ENCODE results near the gene NPW. TPM values are rescaled to one million over a fixed set of nuclear protein-coding genes. Genes with fewer than 3 reads are reported as not detected.

NPW gene
- total and polyA plus RNA-seq, 9 of the 15 experiments (the other 6 are each of a cell fraction or from before 2014, with no cell fraction given): 0.14 to 4.0 (median 2.6) TPM; not detected in 4

- no peak for TF ChIP-seq ZBTB2 (IDR thresholded peaks at IDR 0.05)
- no peak for TF ChIP-seq TCF15 (CRISPR knock-in tag; IDR thresholded peaks at IDR 0.05)
- 0 out of 4 replicates have a peak, but pooled peaks of 1 of the 2 experiments have one; percentile 68 for TF ChIP-seq SIN3A (IDR thresholded peaks at IDR 0.05; ENCODE audit: borderline replicate concordance in 2 of 2, control insufficient read depth in 1 of 2, low read depth in 2 of 2, low read length in 2 of 2)
- TF ChIP-seq MTA1 (IDR thresholded peaks at IDR 0.05; ENCODE audit: borderline replicate concordance): no peak
- TF ChIP-seq KDM4B (IDR thresholded peaks at IDR 0.05; ENCODE audit: borderline replicate concordance in 2 of 2, low read depth in 1 of 2): no peak
- TF ChIP-seq ARHGAP35 (IDR thresholded peaks at IDR 0.05; ENCODE audit: partially characterized antibody): no peak
- TF ChIP-seq YBX1 (IDR thresholded peaks at IDR 0.05): no peak
- TF ChIP-seq ZNF280A (IDR thresholded peaks at IDR 0.05; ENCODE audit: low read depth, partially characterized antibody): no peak
- TF ChIP-seq PTRF (tag; IDR thresholded peaks at IDR 0.05): no peak
- no peak for TF ChIP-seq NCOA6 (IDR thresholded peaks at IDR 0.05)
- peak; percentile 9 to 26; a peak in 2 of 4 replicates for TF ChIP-seq MAZ (CRISPR knock-in tag; conservative IDR thresholded peaks at IDR 0.05 in 1 of 2, IDR thresholded peaks at IDR 0.05 in 1 of 2)
- no peak for TF ChIP-seq MNT (conservative IDR thresholded peaks at IDR 0.05)
- no peak for TF ChIP-seq THRB (CRISPR knock-in tag; conservative IDR thresholded peaks at IDR 0.05)
- no peak for TF ChIP-seq DLX4 (CRISPR knock-in tag; IDR thresholded peaks at IDR 0.05)
- TF ChIP-seq ZNF217 (CRISPR knock-in tag; IDR thresholded peaks at IDR 0.05): no peak
These were observed 10.3 kb upstream of the NPW start (continued) for GRCh38 chr16:2009164-2009711.

Data from K562 (cell line).